Stimulated activated CD8-positive, alpha-beta memory T cell treated with anti-CD3 and anti-CD28 coated beads, Interleukin-12 subunit alpha, Interleukin-12 subunit beta, amount 100 ng/mL, for 24 hours (primary cell): ENCODE data around the gene DUSP12.
"Not testable (repeated sequence)": the region's sequence is repeated elsewhere in the genome, so short reads cannot be mapped to it uniquely, and the experiment has no call there.

ENCODE experiments used
- DNase-seq: peaks from one replicate; pipeline ENCODE4 v3.0.0-alpha.2; 2020; ENCODE audit errors: extremely low read depth

Gene DUSP12

GRCh38 chr1:161727256-161727924 is 22.2 kb upstream of the DUSP12 start:
- DNase-seq, result no peak

GRCh38 chr1:161728376-161729226 is 21.0 kb upstream of the DUSP12 start:
- no peak for DNase-seq

GRCh38 chr1:161730050-161730564 is 19.5 kb upstream of the DUSP12 start:
- DNase-seq, result no peak

GRCh38 chr1:161731241-161731640 is 18.3 kb upstream of the DUSP12 start:
- DNase-seq, result no peak

GRCh38 chr1:161731981-161732718 is 17.4 kb upstream of the DUSP12 start:
- no peak for DNase-seq

- DNase-seq, result no peak
Observed at GRCh38 chr1:161733526-161733925, 16.1 kb upstream of the DUSP12 start.

- DNase-seq, result no peak
Observed at GRCh38 chr1:161735837-161736236, 13.7 kb upstream of the DUSP12 start.

GRCh38 chr1:161736335-161736969 is 13.1 kb upstream of the DUSP12 start:
- DNase-seq, result no peak

GRCh38 chr1:161737625-161738024 is 12.0 kb upstream of the DUSP12 start:
- DNase-seq, result no peak

- DNase-seq, result no peak
Observed at GRCh38 chr1:161738627-161739287, 10.8 kb upstream of the DUSP12 start.

GRCh38 chr1:161739865-161740566 is 9.6 kb upstream of the DUSP12 start:
- no peak for DNase-seq

GRCh38 chr1:161740921-161741320 is 8.7 kb upstream of the DUSP12 start:
- no peak for DNase-seq

- DNase-seq, result no peak
Observed at GRCh38 chr1:161743231-161743630, 6.4 kb upstream of the DUSP12 start.

- DNase-seq, result no peak
Observed at GRCh38 chr1:161747801-161748200, 1.8 kb upstream of the DUSP12 start.

- DNase-seq, result no peak
Observed at GRCh38 chr1:161763522-161764098, 14.0 kb downstream of the DUSP12 start.

GRCh38 chr1:161766102-161766981 is 16.8 kb downstream of the DUSP12 start, which contains the start of gene ATF6:
Gene ATF6, plus strand, starts transcription at chr1:161766320. Its CDS starts 41 bp downstream, at chr1:161766361.
- DNase-seq, result peak; percentile 59

GRCh38 chr1:161768461-161768860 is 18.9 kb downstream of the DUSP12 start:
- DNase-seq, result no peak

- DNase-seq, result no peak
Observed at GRCh38 chr1:161768986-161769672, 19.5 kb downstream of the DUSP12 start.

- DNase-seq, result not testable (repeated sequence)
Observed at GRCh38 chr1:161769673-161770045, 20.1 kb downstream of the DUSP12 start.
